Testis (tissue), 3 donors: ENCODE measurements around the gene CMTM1. TPM values are rescaled to one million over a fixed set of nuclear protein-coding genes. Genes with fewer than 3 reads are reported as not detected.

ENCODE experiments used
- DNase-seq: peaks from one replicate; pipeline ENCODE4 v3.0.0-alpha.2; 2019
- H3K27ac ChIP-seq, 2 donors: fragments of 200-600 bp; sonication (generic); one replicate each; pipeline ENCODE4 v1.5.1; 2019
- H3K27me3 ChIP-seq: fragments of 200-600 bp; sonication (generic); one replicate; pipeline ENCODE4 v1.5.1; 2019
- H3K36me3 ChIP-seq: fragments of 200-600 bp; sonication (generic); one replicate; pipeline ENCODE4 v1.5.1; 2017; ENCODE audit warnings: low read depth; ENCODE audit errors: missing control alignments
- H3K4me1 ChIP-seq: fragments of 200-600 bp; sonication (generic); one replicate; pipeline ENCODE4 v1.5.1; 2019
- H3K4me3 ChIP-seq, 2 donors: fragments of 200-600 bp; sonication (generic); one replicate each; pipeline ENCODE4 v1.5.1; 2017 to 2019
- H3K9me3 ChIP-seq: fragments of 200-600 bp; sonication (generic); one replicate; pipeline ENCODE4 v1.5.1; 2017
- POLR2A ChIP-seq: fragments of 450-650 bp; IDR thresholded peaks from one replicate; pipeline ENCODE4 v1.6.1; 2017; ENCODE audit warnings: antibody characterized with exemption, mild to moderate bottlenecking, moderate library complexity
- WGBS, 2 donors: methylation state at CpG; one replicate each; pipeline ENCODE4 v1.1.5; 2018; 5-methylcytosine and 5-hydroxymethylcytosine counted together
- intact Hi-C: fragments of 100-400 bp; cut with DNase I; formaldehyde crosslinking; loops from one replicate; pipeline ENCODE4 v1.15.1; 2023; ENCODE audit warnings: low total_unique reads
- polyA plus RNA-seq: library from polyadenylated mRNA; stranded (reverse); fragments of 350-450 nt; fragmentation: Illumina TruSeq; extraction: RNeasy Lipid Tissue Mini Kit (QIAGEN cat#74804); gene quantifications from one replicate; pipeline ENCODE4 v1.2.3, GENCODE V29; 2014; ENCODE audit warnings: low read depth, low replicate concordance; ENCODE audit not compliant: insufficient read depth
- total RNA-seq, 2 donors: library from RNA; depleted of rRNA; stranded (reverse); fragments of >200 nt; gene quantifications; one replicate each; pipeline ENCODE4 v1.2.3, GENCODE V29; 2016
- TF ChIP-seq, protein P1 (sequence below), 3 experiments: fragments of 450-650 bp in 2 of 3; fragments of 200-600 bp in 1 of 3; sonication (generic) in 1 of 3; IDR thresholded peaks; one replicate each; pipeline ENCODE4 v1.5.1; 2016 to 2019; ENCODE audit warnings: antibody characterized with exemption in 3 of 3, mild to moderate bottlenecking in 2 of 3, moderate library complexity in 1 of 3

The CMTM1 gene
- total and polyA plus RNA-seq, 3 donors from 2014 or later: 24.0 to 103 (median 47.5) TPM

- Histone ChIP-seq H3K27me3 (no peaks in the 10 kb centered on the region), H3K9me3 (no peaks in the 10 kb centered on the region), H3K36me3 (no peaks in the 10 kb centered on the region), H3K4me3 (no peak overlapping the region), H3K27ac (no peak overlapping the region), H3K4me1 (no peaks in the 10 kb centered on the region)
- 75 to 83% methylated on average over 5 of the region's 5 CpGs for WGBS, 2 donors
- intact Hi-C loops: no loop called here
- TF ChIP-seq, protein P1, sequence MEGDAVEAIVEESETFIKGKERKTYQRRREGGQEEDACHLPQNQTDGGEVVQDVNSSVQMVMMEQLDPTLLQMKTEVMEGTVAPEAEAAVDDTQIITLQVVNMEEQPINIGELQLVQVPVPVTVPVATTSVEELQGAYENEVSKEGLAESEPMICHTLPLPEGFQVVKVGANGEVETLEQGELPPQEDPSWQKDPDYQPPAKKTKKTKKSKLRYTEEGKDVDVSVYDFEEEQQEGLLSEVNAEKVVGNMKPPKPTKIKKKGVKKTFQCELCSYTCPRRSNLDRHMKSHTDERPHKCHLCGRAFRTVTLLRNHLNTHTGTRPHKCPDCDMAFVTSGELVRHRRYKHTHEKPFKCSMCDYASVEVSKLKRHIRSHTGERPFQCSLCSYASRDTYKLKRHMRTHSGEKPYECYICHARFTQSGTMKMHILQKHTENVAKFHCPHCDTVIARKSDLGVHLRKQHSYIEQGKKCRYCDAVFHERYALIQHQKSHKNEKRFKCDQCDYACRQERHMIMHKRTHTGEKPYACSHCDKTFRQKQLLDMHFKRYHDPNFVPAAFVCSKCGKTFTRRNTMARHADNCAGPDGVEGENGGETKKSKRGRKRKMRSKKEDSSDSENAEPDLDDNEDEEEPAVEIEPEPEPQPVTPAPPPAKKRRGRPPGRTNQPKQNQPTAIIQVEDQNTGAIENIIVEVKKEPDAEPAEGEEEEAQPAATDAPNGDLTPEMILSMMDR (IDR thresholded peaks at IDR 0.05): no peak
- TF ChIP-seq POLR2A: no peak
- no peak for DNase-seq
These were observed 27.3 kb upstream of the CMTM1 start for GRCh38 chr16:66538910-66539309.

- no peaks in the 10 kb centered on the region for H3K36me3 ChIP-seq
- intact Hi-C loops: no loop called here
- H3K27ac ChIP-seq: no peak overlapping the region
These were observed 26.4 kb upstream of the CMTM1 start for GRCh38 chr16:66539623-66540469.

DNA sequence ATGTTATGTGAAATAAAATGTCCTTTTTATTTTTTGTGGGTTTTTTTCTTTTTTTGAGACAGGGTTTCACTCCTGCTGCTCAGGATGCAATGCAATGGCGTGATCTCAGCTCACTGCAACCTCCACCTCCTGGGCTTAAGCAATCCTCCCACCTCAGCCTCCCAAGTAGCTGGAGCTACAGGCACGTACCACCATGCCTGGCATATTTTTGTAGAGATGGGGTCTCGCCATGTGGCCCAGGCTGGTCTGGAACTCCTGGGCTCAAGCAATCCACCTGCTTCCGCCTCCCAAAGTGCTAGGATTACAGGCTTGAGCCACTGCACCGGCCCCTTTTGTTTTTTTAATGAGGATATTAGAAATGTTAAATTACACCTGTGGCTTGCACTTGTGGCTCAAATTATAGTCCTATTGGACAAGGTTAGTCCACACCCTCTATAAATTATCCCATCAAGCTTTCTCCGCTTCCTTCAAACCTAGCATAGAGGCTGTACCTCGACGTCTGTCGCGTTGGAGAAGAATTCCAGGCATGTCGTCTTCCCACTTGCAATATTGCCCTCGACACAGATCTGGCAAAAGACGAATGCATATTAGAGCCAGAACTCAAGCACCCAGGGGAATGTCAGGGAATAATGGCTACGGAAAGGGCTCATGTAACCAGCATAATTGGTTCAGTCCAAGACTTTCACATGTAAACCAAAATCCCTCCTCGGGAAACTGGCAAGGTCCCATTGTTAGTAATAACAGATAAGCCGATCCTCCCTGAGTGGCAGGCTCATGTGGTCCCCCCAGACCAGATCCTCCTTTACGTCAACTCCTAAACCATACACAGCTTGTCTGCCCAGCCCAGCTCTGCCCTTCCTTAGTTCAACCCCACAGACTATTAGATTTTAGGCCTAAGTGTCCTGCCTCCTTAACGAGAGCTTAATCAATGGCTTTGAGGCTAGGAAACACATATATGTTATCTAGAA lies 24.6 kb upstream of the CMTM1 start:
- intact Hi-C loops: no loop called here
- Histone ChIP-seq H3K9me3 (no peaks in the 10 kb centered on the region), H3K4me1 (no peaks in the 10 kb centered on the region), H3K27ac (no peak overlapping the region), H3K27me3 (no peaks in the 10 kb centered on the region), H3K4me3 (no peak overlapping the region), H3K36me3 (no peaks in the 10 kb centered on the region)
- DNase-seq: no peak
- 79 to 82% methylated on average over 18 of the region's 18 CpGs for WGBS, 2 donors
- no peak for TF ChIP-seq POLR2A

More at GRCh38 chr16:66539623-66540469, 26.4 kb upstream of the CMTM1 start:
- H3K4me1 ChIP-seq: no peaks in the 10 kb centered on the region
- 85 to 92% methylated on average over 3 of the region's 3 CpGs for WGBS, 2 donors
- H3K27me3 ChIP-seq: no peaks in the 10 kb centered on the region
- H3K4me3 ChIP-seq: no peak overlapping the region
- TF ChIP-seq, protein P1 (IDR thresholded peaks at IDR 0.05): no peak
- no peak for TF ChIP-seq POLR2A
- no peak for DNase-seq
- no peaks in the 10 kb centered on the region for H3K9me3 ChIP-seq

- no peak for DNase-seq
- Histone ChIP-seq H3K36me3 (no peaks in the 10 kb centered on the region), H3K27me3 (no peaks in the 10 kb centered on the region), H3K9me3 (no peaks in the 10 kb centered on the region), H3K4me1 (no peaks in the 10 kb centered on the region), H3K4me3 (no peak overlapping the region), H3K27ac (no peak overlapping the region)
- intact Hi-C loops: no loop called here
- TF ChIP-seq POLR2A: no peak
- TF ChIP-seq, protein P1 (IDR thresholded peaks at IDR 0.05): no peak
- WGBS, 2 donors: 85 to 92% methylated on average over 3 of the region's 3 CpGs
These were observed 23.8 kb upstream of the CMTM1 start for GRCh38 chr16:66542396-66542795.

DNA sequence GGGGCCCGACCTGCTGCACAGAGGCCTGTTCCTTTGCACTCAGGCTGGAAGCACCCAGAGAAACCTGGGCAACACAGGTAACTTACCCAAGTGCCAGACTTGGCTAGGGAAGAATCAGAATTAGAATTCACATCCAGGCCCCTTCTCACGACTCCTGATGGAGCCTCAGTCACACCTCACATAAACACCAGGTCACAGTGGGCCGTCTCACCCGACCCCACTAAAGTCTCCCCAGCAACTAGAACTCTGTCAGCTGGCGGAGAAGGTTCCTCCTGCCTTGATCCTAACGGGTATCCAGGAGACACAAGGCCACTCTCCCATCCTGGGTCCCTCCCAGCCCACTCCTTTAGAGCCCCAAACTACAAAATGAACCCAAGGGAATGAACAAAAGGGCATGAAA lies 22.7 kb upstream of the CMTM1 start:
- Histone ChIP-seq H3K4me3 (no peak overlapping the region), H3K9me3 (no peaks in the 10 kb centered on the region), H3K36me3 (no peaks in the 10 kb centered on the region), H3K27ac (no peak overlapping the region), H3K4me1 (peaks cover 8% of the 10 kb centered on the region), H3K27me3 (no peaks in the 10 kb centered on the region)
- 79 to 84% methylated on average over 6 of the region's 6 CpGs for WGBS, 2 donors
- intact Hi-C loops: no loop called here
- no peak for TF ChIP-seq POLR2A
- TF ChIP-seq, protein P1 (IDR thresholded peaks at IDR 0.05): no peak
- DNase-seq: no peak
